Measurements from ENCODE around the gene SST. TPM values are rescaled to one million over a fixed set of nuclear protein-coding genes. Genes with fewer than 3 reads are reported as not detected.

SST gene
- total RNA-seq, result not detected
- long read RNA-seq, result 0 reads

DNA sequence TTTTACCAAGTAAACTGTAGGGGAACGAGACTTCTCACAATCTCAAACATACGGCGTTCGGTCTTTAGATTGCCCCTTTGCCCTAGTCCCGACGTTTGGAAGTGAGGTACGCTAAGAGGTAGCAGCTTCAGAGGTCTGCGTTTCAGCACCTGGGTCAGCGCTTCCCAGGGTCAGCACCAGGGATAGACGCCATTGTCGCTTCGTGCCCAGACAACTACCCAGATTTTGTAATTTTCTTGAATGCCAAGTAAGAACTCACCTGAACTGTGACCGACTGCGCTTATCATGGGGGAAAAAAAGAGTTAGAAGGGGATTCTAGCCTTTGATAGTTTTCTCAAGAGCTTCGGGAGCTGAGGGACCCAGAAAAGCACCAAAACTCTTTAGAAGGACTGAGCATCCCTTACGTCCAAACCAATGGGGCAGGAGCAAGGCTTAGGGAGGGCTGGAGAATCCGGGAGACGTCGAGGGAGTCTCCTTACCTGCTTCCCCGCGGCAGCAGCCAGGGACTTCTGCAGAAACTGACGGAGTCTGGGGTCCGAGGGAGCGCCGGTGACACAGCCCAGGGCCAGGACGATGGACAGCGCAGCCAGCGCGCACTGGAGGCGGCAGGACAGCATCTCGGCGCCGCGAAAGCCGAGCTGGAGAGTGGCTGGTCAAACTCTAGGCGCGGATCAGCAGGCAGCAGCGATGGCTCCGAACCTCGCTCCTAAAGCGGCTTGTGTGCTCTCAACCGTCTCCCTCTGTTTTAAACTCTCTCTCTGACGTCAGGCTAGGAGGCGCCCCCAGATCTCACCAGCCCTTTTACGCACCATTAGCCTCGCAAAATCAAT lies at the start of gene SST:
TSS of gene SST (minus strand) at position 720 of the 830 bp plus-strand sequence. CDS start at position 617, 103 bp downstream.
- intact Hi-C loops (cut with DNase I), result no loop called here
- no peak for DNase-seq (ENCODE audit: low spot score)

DNA sequence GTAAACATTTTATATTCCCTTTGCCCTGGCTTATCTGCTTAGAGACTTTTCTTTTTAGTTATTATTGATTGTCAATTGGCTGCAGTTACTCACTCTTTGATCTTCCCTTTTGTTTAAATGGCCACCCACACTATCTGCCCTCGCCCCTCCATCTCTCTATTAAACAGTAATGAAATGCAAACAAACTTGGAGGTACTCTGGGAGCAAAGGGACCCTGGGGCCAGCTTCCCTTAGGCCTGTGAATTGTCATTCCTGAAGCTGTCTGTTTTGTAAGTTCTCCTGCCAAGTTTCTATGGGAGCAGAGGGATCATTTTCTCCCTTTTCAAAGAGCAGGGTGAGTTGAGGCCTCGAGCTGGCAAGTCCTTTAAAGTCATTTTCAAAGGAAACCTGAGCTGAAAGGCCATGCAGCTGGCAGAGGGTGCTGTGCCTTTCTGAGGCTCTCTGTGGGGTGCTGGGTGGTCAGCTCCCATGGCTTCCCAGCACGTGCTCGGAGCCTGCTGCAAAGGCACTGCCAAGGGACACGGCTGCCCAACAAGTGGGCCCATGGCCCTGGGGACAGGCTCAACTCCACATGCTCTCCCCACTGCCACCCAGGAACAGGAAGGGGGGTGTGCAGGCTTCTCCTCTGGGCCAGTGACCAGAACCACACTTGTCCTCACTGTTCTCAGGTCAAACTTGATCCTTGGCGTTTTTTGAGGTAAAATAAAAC lies 49.6 kb upstream of the SST start:
- intact Hi-C loops (cut with DNase I), result no loop called here
- no peak for DNase-seq (ENCODE audit: low spot score)

DNA sequence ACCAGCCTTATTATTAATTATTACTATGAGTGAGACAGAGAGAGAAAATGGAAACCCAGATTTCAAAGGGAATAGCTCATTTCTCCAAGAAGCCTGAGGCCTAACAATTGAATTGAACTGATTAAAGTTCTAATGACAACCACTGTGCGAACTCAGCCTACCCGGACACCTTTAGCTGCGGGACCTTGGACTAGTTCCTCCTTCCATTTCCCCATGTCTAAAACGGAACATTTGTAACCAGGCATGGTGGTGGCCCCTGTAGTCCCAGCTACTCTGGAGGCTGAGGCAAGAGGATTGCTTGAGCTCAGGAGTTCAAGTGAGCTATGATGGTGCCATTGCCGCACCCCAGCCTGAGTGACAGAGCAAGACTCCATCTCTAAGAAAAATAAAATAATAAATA lies 48.6 kb upstream of the SST start:
- no peak for DNase-seq (ENCODE audit: low spot score)
- intact Hi-C loops (cut with DNase I), result no loop called here

DNA sequence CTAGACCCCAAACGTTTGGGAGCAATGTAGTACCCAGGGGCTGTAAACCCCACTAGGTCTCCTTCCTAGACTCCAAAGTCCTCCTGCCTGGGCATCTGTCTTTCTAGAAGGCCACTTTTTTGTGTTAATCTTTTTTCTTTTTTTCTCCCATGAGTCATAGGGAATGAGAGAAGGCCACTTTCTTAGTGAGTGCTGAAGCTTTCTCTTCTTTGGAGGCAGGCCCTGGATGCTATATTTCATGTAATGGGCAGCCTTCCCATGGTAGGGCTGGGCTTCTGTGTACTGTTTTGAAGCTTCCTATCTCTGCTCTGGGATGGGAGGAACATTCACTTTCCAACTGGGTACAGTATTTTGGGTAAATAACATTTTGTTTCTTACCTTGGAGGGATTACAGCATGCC lies 47.4 kb upstream of the SST start:
- intact Hi-C loops (cut with DNase I), result no loop called here
- no peak for DNase-seq (ENCODE audit: low spot score)

DNA sequence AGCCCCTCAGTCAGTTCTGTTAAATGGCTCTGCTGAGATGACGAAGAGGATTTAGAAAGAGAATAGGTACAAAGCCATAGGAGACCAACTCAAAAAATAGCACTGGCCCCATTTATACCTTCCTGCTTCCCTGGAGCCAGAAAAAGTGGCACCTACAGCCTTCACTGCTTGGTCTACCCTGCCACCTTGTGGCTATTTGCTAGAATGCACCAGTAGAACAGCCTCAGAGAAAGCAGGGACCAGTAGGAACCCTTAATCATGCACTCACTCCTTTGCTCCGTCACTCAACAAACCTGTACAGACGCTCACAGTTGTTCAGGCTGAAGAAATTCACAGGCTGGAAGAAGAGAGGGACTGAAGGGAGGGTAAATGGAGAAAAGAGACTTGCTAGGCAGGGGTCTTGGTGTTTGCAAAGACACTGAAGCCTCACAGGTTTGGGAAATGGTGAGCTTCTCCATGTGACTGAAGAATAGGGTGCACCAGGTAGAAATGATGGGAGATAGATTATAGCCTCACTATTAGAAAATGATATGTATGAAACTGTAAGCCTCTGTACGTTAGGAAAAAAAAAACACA lies 44.3 kb upstream of the SST start:
- intact Hi-C loops (cut with DNase I), result loop anchor here (1.0 to 2.0 kb wide), 3 partner anchors 36 to 494 kb away; no protein-coding TSS in a partner anchor
- DNase-seq (ENCODE audit: low spot score), result no peak

DNA sequence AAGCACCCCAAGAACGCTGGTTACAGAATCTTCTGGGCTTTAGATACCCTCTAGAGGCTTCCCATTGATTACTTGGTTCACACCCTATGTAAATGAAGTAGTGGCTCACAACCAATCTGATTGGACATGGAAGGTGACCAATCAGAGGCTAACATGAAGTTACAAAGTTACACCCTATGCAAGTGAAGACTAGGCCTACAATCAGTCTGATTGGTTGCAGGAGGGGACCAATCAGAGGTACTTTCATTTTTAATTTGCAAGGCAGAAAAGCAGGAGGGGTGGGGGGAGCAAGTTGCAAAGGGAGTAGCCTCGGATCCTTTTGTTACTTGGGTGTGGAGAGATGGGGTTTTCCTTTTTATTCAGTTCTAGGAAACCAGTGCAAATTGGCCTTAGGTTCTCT lies 43.3 kb upstream of the SST start:
- DNase-seq (ENCODE audit: low spot score), result no peak
- intact Hi-C loops (cut with DNase I), result no loop called here

DNA sequence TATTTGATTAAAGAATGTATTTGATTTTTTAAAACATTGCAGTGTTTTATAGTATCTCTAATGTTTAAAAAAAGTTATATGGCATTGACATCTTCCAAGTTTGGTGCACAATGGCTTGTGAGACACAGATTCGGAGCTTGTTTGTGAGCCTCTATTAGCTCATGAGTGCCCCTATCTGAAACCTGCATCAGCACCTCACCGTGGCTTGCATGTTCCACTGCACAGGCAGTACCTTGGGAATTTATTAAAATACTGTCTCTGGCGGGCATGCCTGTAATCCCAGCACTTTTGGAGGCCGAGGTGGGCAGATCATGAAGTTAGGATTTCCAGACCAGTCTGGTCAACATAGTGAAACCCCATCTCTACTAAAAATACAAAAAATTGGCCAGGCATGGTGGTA lies 39.0 kb upstream of the SST start:
- DNase-seq (ENCODE audit: low spot score), result no peak
- intact Hi-C loops (cut with DNase I), result no loop called here

DNA sequence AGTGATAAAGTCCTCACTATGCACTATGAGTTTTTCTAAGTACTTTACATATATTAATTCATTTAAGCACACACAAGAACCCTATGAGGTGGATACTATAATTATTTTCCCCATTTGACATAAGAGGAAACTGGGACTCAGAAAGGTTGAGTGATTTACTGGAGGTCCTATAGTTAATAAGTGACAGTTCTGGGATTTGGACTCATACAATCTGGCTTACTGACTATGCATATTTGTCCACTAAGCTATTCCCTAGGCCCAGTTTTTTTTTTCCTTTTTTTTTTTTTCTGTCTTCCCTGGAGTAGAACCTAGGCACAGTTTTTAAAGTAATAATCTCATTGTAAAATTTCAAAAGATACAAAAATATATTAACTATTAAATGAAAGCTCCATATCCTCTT lies 38.5 kb upstream of the SST start:
- DNase-seq (ENCODE audit: low spot score), result no peak
- intact Hi-C loops (cut with DNase I), result no loop called here

DNA sequence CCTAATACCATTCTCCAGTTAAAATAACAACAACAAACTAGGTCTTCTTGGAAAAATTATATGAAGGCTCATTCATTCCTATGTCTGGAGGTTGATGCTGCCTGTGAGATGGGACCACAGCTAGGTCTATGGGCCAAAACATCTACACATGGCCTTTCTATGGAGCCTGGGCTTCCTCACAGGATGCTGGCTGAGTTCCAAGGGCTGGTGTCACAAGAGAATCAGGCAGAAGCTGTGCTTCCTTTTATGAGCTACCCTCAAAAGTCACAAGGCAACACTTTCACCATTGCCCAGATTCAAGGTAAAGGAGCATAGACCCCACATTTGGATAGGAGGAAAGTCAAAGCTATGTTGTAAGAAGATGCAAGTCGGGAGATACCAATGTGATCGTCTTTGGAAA lies 36.8 kb upstream of the SST start:
- intact Hi-C loops (cut with DNase I), result no loop called here
- DNase-seq (ENCODE audit: low spot score), result no peak

DNA sequence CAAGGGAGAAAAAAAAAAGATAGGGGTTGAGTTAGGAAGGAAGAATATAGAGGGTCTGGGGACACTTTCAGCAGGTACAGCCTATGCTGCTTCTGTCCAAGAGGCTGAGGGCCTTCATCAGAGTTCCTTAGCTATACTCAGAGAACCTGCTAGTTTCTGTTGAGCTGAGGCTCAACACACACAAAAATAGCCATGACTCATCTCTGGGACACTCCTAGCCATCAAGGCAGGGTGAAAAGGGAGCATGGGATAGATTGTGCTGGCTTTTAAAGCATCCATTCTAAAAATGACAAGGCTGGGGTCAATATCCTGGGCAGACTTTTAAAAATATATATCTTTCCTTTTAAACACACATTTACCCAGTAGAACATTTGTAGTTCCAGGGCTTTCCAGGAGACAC lies 35.0 kb upstream of the SST start:
- intact Hi-C loops (cut with DNase I), result no loop called here
- no peak for DNase-seq (ENCODE audit: low spot score)

DNA sequence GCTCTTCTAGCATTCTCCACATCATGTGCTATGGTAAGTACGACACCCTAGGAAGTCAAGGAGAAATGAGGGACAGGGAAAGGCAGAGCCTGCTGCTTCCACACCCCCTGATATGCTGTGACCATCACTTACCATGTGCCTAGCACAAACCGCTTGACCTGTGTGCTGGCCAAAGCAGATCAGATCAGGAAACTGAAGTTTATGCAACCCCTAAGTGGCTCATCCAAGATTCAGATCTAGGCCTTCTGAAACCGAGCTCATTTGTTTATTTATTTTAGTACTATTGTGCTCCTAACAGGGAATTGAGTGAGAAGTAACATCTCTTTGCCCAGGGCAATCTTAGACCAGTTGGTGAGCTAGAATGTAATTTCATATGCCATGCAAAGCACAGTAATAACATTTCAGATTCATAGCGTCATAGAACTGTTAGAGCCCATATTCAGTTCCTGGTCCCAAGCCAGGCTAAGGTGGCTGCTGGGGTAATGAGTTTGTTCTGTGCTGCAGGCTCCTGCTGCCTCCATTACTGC lies 32.4 kb upstream of the SST start, which contains the start of gene RTP2:
TSS of gene RTP2 (minus strand) at position 51 of the 527 bp plus-strand sequence. CDS start 429 bp downstream, outside the sequence.
- intact Hi-C loops (cut with DNase I), result no loop called here

DNA sequence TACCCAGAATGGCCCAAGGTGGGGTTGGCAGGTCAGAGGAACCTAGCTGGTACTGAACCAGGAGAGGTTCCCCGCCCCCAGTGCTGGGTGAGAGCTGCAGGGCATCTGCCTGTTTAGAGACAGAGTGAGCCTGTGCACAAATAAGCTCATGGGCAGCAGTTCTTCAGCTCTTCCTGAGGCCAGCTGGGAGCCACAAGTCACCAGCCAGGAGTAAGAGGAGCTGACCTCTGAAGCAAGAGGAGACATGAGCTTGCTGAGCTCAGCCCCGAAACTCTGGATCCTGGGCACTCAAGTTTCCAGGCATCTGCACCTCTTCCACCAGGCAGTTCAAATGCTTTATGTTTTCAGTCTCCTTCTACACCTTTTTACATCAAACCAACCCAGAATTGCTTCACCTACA lies 30.1 kb upstream of the SST start:
- intact Hi-C loops (cut with DNase I), result no loop called here
- DNase-seq (ENCODE audit: low spot score), result no peak

More for the DNA sequence above, 32.4 kb upstream of the SST start, which contains the start of gene RTP2:
- DNase-seq (ENCODE audit: low spot score), result no peak

DNA sequence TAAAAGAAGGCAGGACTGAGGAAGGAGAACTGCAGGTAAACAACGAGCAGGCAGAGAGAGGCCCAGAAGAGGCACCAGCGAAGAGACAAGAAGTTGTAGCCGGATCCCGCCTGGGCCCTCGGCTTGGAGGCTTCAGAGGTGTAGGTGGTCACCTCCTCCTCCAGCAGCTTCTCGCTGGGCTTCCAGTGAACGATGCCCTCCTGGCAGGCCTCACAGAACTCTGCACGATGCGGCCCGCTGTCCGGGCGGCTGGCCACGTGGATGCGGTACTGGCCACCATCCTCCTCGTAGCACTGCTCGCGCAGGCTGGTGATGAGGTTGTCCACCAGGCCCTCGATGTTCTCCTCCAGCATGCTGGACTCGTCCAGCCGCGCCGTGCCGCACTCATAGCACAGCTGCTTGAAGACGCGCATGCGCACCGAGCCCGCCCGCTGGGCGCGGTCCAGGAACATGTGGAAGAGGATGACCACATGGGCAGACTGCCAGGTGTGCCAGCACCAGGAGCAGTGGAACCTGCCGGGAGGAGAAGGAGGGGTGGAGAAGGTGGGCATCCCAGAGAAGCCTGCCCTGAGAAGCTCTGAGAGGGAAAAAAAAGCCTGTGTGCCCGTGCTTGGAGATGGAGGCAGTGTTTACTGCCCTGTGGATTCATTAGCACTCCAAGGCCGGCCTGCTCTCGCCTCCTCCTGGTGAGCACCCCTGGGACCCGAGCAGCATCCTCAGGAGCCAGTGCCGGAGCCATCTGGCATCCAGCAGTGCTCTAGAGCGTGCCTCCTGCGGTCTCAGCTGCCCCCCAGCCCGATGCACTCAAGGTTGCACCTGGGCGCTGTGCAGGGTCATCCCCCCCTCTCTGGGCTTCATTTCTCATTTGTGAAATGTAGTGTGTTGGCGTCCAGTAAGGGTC lies 28.6 kb upstream of the SST start:
- intact Hi-C loops (cut with DNase I), result no loop called here
- DNase-seq (ENCODE audit: low spot score), result no peak

DNA sequence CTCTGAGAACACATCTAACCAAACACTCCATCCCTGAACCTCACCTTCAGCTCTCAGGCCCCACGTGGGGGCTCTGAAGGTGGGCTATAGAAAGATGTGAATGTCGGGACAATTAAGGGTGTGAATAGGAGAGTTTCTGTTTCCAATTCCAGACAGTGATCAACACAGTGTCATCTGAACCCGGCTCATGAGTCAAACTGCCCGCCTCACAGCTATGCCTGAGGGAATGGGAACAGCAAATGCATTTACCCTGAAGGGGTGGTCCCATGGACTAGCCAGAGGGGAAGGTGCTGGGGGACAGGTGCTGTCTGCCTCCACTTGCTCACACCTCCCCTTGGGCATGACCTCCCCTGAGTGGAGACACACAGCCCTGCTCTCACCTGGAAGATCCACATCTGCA lies 25.8 kb upstream of the SST start:
- intact Hi-C loops (cut with DNase I), result no loop called here
- no peak for DNase-seq (ENCODE audit: low spot score)

DNA sequence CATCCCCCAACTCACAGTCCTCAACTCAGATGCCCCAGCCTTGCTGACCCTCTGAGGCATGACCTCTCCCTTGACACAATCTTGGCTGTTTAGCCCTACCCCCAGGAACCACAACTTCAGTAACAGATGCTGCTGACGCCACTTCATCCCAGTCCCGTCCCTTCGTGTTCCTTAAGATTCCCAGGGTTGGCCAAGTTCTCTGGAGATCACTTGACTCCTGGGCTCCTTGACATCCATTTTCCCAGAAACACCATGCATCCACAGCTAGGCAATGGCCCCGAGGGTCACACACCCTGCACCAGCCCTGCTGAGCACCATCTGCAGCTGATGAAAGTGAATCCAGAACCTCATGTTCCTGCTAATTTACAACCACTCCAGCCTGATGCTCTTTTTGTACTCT lies 25.3 kb upstream of the SST start:
- intact Hi-C loops (cut with DNase I), result no loop called here
- DNase-seq (ENCODE audit: low spot score), result no peak

DNA sequence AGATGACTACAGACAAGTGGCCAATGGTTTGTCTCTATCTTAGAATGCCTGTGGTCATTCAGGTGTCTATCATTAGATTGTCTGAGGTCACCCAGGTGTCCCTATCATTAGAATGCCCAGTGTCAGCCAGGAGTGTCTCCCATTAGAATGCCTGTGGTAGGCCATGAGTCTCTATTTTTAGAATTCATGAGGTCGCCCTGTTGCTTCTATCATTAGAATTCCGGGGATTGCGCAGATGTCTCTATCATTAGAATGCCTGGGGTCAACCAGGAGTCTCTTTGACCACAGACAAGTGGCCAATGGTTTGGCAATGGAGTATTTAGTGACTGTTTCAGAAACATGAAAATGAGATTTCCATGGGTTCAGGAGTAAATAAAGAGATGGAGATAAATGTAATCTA lies 24.6 kb upstream of the SST start:
- intact Hi-C loops (cut with DNase I), result no loop called here
- no peak for DNase-seq (ENCODE audit: low spot score)

DNA sequence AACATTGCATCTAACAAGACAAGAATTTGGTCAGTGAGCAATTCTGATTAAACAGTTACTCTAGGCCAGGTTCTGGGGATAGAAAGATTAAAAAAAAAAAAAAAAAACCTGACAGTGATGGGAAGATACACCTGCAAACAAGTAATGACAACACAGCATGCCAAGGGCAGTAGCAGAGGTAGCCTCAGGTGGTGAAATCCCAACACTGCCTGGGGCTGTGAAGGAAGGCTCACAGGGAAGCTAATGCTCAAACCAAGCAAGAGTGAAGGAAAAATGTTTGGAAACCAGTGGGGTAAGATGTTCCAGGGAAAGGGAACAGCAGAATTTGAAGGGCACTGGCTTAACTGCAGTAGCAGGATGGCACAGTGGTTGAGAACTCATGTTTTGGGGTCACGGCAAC lies 23.2 kb upstream of the SST start:
- no peak for DNase-seq (ENCODE audit: low spot score)
- intact Hi-C loops (cut with DNase I), result no loop called here

DNA sequence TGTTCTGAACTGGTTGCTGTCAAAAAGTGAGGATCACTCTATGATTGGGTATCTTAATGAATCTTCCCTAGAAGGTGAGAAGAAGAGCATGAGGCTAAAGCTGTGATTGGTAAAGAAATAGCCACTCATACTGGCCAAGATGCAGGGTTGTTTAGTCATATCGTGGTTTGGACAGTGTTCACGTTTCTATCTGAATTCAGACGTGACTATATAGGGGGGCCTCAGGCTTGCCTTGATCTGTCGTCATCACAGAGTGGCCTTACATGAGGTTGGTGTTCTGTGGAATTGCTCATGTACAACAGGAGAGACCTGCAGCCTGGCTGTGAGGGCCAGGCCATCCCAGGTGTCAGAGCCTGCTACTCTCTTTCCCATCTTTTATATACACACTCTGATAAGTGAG lies 19.8 kb upstream of the SST start:
- intact Hi-C loops (cut with DNase I), result no loop called here
- no peak for DNase-seq (ENCODE audit: low spot score)

DNA sequence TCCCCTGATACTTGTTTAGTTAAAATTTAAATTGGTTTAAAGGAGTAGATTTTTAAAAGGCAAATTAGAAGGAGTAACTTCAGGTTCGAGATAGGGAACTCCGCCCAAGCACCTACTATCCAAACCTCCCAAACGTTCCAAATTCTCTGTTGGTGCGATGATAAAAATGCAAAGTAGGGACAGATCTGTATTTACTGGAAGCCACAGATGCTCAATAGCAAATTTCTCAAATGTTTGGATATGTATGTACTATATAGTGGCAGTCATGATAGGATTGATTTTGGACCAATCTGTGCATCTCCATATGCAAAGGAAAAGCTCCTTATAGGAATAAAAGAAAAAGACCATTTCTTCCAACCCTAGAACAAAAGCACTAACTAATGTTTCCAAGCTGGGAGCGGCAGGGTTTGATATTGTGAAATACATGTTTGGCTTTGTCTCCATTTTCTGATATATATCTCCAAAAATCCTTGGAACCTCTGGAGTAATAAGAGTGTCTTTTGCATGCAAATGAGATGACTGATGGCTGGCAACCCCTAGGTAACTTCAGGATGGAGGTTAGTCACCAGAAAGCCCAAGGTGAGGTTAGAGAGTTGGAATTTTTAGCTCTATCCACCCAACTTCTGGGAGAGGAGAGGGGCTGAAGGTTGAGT lies 16.6 kb upstream of the SST start:
- DNase-seq (ENCODE audit: low spot score), result no peak
- intact Hi-C loops (cut with DNase I), result no loop called here
